GM12878 (cell line): ENCODE measurements around the gene GORASP1. TPM values are rescaled to one million over a fixed set of nuclear protein-coding genes. Genes with fewer than 3 reads are reported as not detected.
A peak's percentile ranks its signal among the peaks of the same experiment; 100 is the strongest.

Experiments
- ASH2L ChIP-seq: fragments of 300-600, 200-600 bp; sonication (generic); IDR thresholded peaks from 2 replicates; pipeline ENCODE4 v1.6.1; 2017; ENCODE audit warnings: low read depth, mild to moderate bottlenecking, borderline replicate concordance
- EED ChIP-seq: sonication (generic); IDR thresholded peaks from 2 replicates; pipeline ENCODE4 v1.6.1; 2016; ENCODE audit warnings: antibody characterized with exemption, low read depth
- FOS ChIP-seq: IDR thresholded peaks from 3 replicates; pipeline ENCODE4 v1.6.1; 2011; ENCODE audit warnings: borderline replicate concordance; ENCODE audit not compliant: insufficient read length; ENCODE audit errors: extremely low read depth
- FOXK2 ChIP-seq: fragments of 450-650 bp; IDR thresholded peaks from 2 replicates; pipeline ENCODE4 v1.6.1; 2017; ENCODE audit warnings: mild to moderate bottlenecking, moderate library complexity
- HSF1 ChIP-seq: fragments of 150-350 bp; IDR thresholded peaks from 2 replicates; pipeline ENCODE4 v1.6.1; 2014; ENCODE audit warnings: mild to moderate bottlenecking, low read depth, low read length
- IRF4 ChIP-seq: IDR thresholded peaks from 2 replicates; pipeline ENCODE4 v1.6.1; 2011; ENCODE audit warnings: low read depth, low read length
- MEF2B ChIP-seq: fragments of 450-650 bp; IDR thresholded peaks from 2 replicates; pipeline ENCODE4 v1.6.1; 2018; ENCODE audit warnings: mild to moderate bottlenecking, moderate library complexity; ENCODE audit not compliant: partially characterized antibody, poor library complexity, severe bottlenecking
- PAX5 ChIP-seq: IDR thresholded peaks from 2 replicates; pipeline ENCODE4 v1.6.1; 2011; ENCODE audit warnings: low read depth, low read length, borderline replicate concordance
- PML ChIP-seq: IDR thresholded peaks from 2 replicates; pipeline ENCODE4 v1.6.1; 2012; ENCODE audit warnings: low read length, inconsistent platforms
- SUPT20H ChIP-seq: IDR thresholded peaks from 2 replicates; pipeline ENCODE4 v1.6.1; 2011; ENCODE audit warnings: low read depth, mild to moderate bottlenecking, low read length, moderate library complexity, borderline replicate concordance; ENCODE audit not compliant: control insufficient read depth
- TCF12 ChIP-seq: IDR thresholded peaks from 2 replicates; pipeline ENCODE4 v1.6.1; 2011; ENCODE audit warnings: low read depth, mild to moderate bottlenecking, low read length
- WRNIP1 ChIP-seq: IDR thresholded peaks from 2 replicates; pipeline ENCODE4 v1.6.1; 2011; ENCODE audit warnings: low read depth, low read length, improper control_type of control experiment, borderline replicate concordance
- polyA plus RNA-seq, 11 experiments: library from polyadenylated mRNA; depleted of rRNA in 4 of 11; unstranded in 6 of 11; stranded (reverse) in 5 of 11; fragments of >200 nt; fragmentation: Nextera tagmentation in 4 of 11; fragmentation: Illumina TruSeq in 1 of 11; extraction: Ambion mirVana in 4 of 11; extraction: Trizol in 1 of 11; gene quantifications; 1 replicate in 1 of 11; 2 replicates in 10 of 11; pipeline versions ENCODE4 v1.2.1 to v1.2.3, GENCODE V29; 2011 to 2016; ENCODE audit warnings: inconsistent platforms in 2 of 11, missing spikeins in 2 of 11, low read depth in 1 of 11
- total RNA-seq, 4 experiments: library from RNA; depleted of rRNA in 3 of 4; stranded (reverse); fragments of >200 nt in 3 of 4; fragmentation: Illumina TruSeq in 1 of 4; extraction: Trizol in 1 of 4; gene quantifications; 2 replicates each; pipeline versions ENCODE4 v1.2.1 to v1.2.3, GENCODE V29; 2013 to 2021
- TF ChIP-seq, protein P1 (sequence below): IDR thresholded peaks from 2 replicates; pipeline ENCODE4 v1.6.1; 2012; ENCODE audit warnings: low read depth, low read length, improper control_type of control experiment

GORASP1 gene
- total and polyA plus RNA-seq, 10 of the 15 experiments (the other 5 are each of a cell fraction or from before 2014, with no cell fraction given), result 3.6 to 32.7 (median 23.2) TPM

DNA sequence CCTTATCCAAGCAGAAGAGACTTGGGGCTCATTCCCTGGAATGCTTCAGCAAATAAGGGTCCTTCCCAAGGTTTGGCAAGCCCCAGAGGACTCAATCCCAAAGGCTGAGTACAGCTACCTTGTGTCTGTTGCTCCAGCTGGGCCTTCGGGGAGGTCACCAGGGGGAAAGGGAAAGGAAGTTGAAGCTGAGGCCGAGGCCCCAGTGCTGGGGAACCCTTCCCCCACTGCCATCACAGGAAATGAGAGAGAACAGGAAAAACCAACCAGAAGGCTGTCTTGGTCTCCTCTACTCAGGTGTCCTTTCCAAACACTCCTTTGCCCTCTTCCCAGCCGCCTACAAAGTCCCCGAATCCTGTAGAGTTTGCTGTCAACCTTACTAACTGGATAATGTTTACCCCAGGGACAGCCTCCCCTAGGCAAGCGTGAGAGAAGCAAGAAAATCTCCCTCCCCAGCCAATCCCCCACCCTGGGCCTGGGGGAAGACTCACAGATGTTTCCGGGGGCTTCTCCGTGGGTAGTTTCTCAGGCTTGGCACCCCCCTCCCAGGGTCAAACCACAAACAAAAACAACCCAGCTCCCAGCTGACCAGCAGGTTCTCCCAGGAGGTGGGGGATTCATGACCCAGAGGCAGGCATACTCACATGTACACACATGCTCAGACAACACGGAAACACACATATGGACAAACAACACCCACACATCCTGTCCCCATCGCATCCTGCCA is 40.4 kb upstream of the GORASP1 start (continued):
- TF ChIP-seq HSF1 (no peak), TCF12 (peak; percentile 78), WRNIP1 (no peak), PAX5 (peak; percentile 55; the same call in 1 of the 2 replicates), SUPT20H (no peak), FOXK2 (peak; percentile 46; the same call in 1 of the 2 replicates), PML (no peak), IRF4 (peak; percentile 47), EED (peak; percentile 70; the same call in 1 of the 2 replicates), ASH2L (no peak), MEF2B (peak; percentile 98), FOS (no peak)
- TF ChIP-seq, protein P1, sequence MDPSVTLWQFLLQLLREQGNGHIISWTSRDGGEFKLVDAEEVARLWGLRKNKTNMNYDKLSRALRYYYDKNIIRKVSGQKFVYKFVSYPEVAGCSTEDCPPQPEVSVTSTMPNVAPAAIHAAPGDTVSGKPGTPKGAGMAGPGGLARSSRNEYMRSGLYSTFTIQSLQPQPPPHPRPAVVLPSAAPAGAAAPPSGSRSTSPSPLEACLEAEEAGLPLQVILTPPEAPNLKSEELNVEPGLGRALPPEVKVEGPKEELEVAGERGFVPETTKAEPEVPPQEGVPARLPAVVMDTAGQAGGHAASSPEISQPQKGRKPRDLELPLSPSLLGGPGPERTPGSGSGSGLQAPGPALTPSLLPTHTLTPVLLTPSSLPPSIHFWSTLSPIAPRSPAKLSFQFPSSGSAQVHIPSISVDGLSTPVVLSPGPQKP, result peak; percentile 63
